Measurements from ENCODE around the gene CDRT4. TPM values are rescaled to one million over a fixed set of nuclear protein-coding genes. Genes with fewer than 3 reads are reported as not detected.

The CDRT4 gene
- polyA plus RNA-seq, 1 of the 3 experiments (the other 2 are of a cell fraction): 4.6 TPM

GRCh38 chr17:15422392-15422965 is 44.9 kb downstream of the CDRT4 start:
- H3K9ac ChIP-seq: no peak overlapping the region
- H3K79me2 ChIP-seq (ENCODE audit: insufficient read depth): no peaks in the 10 kb centered on the region
- no peak overlapping the region for H3K4me2 ChIP-seq
- H3F3A ChIP-seq (replicated peaks; ENCODE audit: insufficient read depth): no peaks in the 10 kb centered on the region
- no peak overlapping the region for H3K4me3 ChIP-seq (ENCODE audit: low read depth in 2 of 2, low read length in 1 of 2)
- 82% methylated on average over 11 of the region's 11 CpGs for WGBS (ENCODE audit: low lambda C conversion rate)
- H3K27me3 ChIP-seq (ENCODE audit: insufficient read depth): no peaks in the 10 kb centered on the region
- ChIA-PET POLR2A (no interaction called here), CTCF (no interaction called here)
- DNase-seq: no peak
- no peaks in the 10 kb centered on the region for H3K36me3 ChIP-seq (replicated peaks in 1 of 2; ENCODE audit: control insufficient read depth in 1 of 2, insufficient read depth in 2 of 2, low read length in 1 of 2)
- no peak for TF ChIP-seq FOXJ3 (CRISPR knock-in tag; IDR thresholded peaks at IDR 0.05)
- TF ChIP-seq, protein P1, sequence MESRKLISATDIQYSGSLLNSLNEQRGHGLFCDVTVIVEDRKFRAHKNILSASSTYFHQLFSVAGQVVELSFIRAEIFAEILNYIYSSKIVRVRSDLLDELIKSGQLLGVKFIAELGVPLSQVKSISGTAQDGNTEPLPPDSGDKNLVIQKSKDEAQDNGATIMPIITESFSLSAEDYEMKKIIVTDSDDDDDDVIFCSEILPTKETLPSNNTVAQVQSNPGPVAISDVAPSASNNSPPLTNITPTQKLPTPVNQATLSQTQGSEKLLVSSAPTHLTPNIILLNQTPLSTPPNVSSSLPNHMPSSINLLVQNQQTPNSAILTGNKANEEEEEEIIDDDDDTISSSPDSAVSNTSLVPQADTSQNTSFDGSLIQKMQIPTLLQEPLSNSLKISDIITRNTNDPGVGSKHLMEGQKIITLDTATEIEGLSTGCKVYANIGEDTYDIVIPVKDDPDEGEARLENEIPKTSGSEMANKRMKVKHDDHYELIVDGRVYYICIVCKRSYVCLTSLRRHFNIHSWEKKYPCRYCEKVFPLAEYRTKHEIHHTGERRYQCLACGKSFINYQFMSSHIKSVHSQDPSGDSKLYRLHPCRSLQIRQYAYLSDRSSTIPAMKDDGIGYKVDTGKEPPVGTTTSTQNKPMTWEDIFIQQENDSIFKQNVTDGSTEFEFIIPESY (IDR thresholded peaks at IDR 0.05; ENCODE audit: borderline replicate concordance, low read depth): no peak
- no peak for TF ChIP-seq MEF2A (IDR thresholded peaks at IDR 0.05; ENCODE audit: borderline replicate concordance, low read depth)
- no peak for TF ChIP-seq RXRA (IDR thresholded peaks at IDR 0.05; ENCODE audit: borderline replicate concordance, low read depth)
- TF ChIP-seq, protein P2, sequence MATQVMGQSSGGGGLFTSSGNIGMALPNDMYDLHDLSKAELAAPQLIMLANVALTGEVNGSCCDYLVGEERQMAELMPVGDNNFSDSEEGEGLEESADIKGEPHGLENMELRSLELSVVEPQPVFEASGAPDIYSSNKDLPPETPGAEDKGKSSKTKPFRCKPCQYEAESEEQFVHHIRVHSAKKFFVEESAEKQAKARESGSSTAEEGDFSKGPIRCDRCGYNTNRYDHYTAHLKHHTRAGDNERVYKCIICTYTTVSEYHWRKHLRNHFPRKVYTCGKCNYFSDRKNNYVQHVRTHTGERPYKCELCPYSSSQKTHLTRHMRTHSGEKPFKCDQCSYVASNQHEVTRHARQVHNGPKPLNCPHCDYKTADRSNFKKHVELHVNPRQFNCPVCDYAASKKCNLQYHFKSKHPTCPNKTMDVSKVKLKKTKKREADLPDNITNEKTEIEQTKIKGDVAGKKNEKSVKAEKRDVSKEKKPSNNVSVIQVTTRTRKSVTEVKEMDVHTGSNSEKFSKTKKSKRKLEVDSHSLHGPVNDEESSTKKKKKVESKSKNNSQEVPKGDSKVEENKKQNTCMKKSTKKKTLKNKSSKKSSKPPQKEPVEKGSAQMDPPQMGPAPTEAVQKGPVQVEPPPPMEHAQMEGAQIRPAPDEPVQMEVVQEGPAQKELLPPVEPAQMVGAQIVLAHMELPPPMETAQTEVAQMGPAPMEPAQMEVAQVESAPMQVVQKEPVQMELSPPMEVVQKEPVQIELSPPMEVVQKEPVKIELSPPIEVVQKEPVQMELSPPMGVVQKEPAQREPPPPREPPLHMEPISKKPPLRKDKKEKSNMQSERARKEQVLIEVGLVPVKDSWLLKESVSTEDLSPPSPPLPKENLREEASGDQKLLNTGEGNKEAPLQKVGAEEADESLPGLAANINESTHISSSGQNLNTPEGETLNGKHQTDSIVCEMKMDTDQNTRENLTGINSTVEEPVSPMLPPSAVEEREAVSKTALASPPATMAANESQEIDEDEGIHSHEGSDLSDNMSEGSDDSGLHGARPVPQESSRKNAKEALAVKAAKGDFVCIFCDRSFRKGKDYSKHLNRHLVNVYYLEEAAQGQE (IDR thresholded peaks at IDR 0.05; ENCODE audit: low read depth, low read length): no peak
- TF ChIP-seq JUND (IDR thresholded peaks at IDR 0.05): no peak
- no peak for TF ChIP-seq NRF1 (IDR thresholded peaks at IDR 0.05; ENCODE audit: low read depth, low read length)
- no peak for TF ChIP-seq FOSL2 (IDR thresholded peaks at IDR 0.05; ENCODE audit: borderline replicate concordance, low read depth)
- TF ChIP-seq, protein P3, sequence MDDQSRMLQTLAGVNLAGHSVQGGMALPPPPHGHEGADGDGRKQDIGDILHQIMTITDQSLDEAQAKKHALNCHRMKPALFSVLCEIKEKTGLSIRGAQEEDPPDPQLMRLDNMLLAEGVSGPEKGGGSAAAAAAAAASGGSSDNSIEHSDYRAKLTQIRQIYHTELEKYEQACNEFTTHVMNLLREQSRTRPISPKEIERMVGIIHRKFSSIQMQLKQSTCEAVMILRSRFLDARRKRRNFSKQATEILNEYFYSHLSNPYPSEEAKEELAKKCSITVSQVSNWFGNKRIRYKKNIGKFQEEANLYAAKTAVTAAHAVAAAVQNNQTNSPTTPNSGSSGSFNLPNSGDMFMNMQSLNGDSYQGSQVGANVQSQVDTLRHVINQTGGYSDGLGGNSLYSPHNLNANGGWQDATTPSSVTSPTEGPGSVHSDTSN (IDR thresholded peaks at IDR 0.05): no peak
- no peak for TF ChIP-seq FOXM1 (IDR thresholded peaks at IDR 0.05; ENCODE audit: low read depth)
- no peak for TF ChIP-seq GABPA (IDR thresholded peaks at IDR 0.05; ENCODE audit: low read depth)
- no peak for TF ChIP-seq NFIC (IDR thresholded peaks at IDR 0.05; ENCODE audit: borderline replicate concordance)
- TF ChIP-seq ELF1 (IDR thresholded peaks at IDR 0.05): no peak
- no peak for TF ChIP-seq EZH2phosphoT487 (IDR thresholded peaks at IDR 0.05; ENCODE audit: borderline replicate concordance, low read depth)
- H4K20me1 ChIP-seq (ENCODE audit: insufficient read depth): no peaks in the 10 kb centered on the region
- no peaks in the 10 kb centered on the region for H3K9me3 ChIP-seq
- H3K9me2 ChIP-seq: no peaks in the 10 kb centered on the region
- H2AFZ ChIP-seq (ENCODE audit: low read depth): no peak overlapping the region
- no peaks in the 10 kb centered on the region; a peak in 1 of 4 replicates for H3K4me1 ChIP-seq (ENCODE audit: control insufficient read depth in 1 of 2, insufficient read depth in 2 of 2, low read depth in 1 of 2, low read length in 1 of 2)
- no peak overlapping the region for H3K27ac ChIP-seq (ENCODE audit: low read depth in 2 of 2, low read length in 1 of 2)

All from SK-N-SH (cell line).